Neural cell (in vitro differentiated cells): Measurements from ENCODE around the gene AXL.

Experiments
- EZH2 ChIP-seq: fragments of 200-600, 300-800 bp; shearing (Covaris generic), sonication (generic); IDR thresholded peaks from 2 replicates; pipeline ENCODE4 v1.6.1; 2014; ENCODE audit warnings: antibody characterized with exemption, low read length, borderline replicate concordance, mild to moderate bottlenecking; ENCODE audit not compliant: insufficient read depth, poor library complexity, severe bottlenecking
- POLR2AphosphoS5 ChIP-seq: IDR thresholded peaks from 2 replicates; pipeline ENCODE4 v1.6.1; 2012
- RAD21 ChIP-seq: fragments of 450-650 bp; conservative IDR thresholded peaks from 2 replicates; pipeline ENCODE4 v1.6.1; 2014; ENCODE audit warnings: antibody characterized with exemption, mild to moderate bottlenecking, moderate library complexity
- TAF1 ChIP-seq: IDR thresholded peaks from 2 replicates; pipeline ENCODE4 v1.6.1; 2012; ENCODE audit warnings: low read depth
- TF ChIP-seq, protein P1 (sequence below): fragments of 450-650 bp; IDR thresholded peaks from 2 replicates; pipeline ENCODE4 v1.5.1; 2014; ENCODE audit warnings: antibody characterized with exemption, mild to moderate bottlenecking, moderate library complexity; ENCODE audit not compliant: poor library complexity, severe bottlenecking

- TF ChIP-seq, protein P1, sequence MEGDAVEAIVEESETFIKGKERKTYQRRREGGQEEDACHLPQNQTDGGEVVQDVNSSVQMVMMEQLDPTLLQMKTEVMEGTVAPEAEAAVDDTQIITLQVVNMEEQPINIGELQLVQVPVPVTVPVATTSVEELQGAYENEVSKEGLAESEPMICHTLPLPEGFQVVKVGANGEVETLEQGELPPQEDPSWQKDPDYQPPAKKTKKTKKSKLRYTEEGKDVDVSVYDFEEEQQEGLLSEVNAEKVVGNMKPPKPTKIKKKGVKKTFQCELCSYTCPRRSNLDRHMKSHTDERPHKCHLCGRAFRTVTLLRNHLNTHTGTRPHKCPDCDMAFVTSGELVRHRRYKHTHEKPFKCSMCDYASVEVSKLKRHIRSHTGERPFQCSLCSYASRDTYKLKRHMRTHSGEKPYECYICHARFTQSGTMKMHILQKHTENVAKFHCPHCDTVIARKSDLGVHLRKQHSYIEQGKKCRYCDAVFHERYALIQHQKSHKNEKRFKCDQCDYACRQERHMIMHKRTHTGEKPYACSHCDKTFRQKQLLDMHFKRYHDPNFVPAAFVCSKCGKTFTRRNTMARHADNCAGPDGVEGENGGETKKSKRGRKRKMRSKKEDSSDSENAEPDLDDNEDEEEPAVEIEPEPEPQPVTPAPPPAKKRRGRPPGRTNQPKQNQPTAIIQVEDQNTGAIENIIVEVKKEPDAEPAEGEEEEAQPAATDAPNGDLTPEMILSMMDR, result no peak
- TF ChIP-seq EZH2 (no peak), POLR2AphosphoS5 (no peak), RAD21 (no peak), TAF1 (no peak)
These were observed 1.3 kb upstream of the AXL start for GRCh38 chr19:41217741-41218140.
